ENCODE measurements around the gene ING3.

GRCh38 chr7:120998996-120999565 is 48.5 kb downstream of the ING3 start:
- TF ChIP-seq CTCF (IDR thresholded peaks at IDR 0.05) (no peak), POLR2A (IDR thresholded peaks at IDR 0.05) (no peak)

Data from adrenal gland (tissue), 5 donors.